Gastrocnemius medialis (tissue), 4 donors: Measurements from ENCODE around the gene SAV1. TPM values are rescaled to one million over a fixed set of nuclear protein-coding genes. Genes with fewer than 3 reads are reported as not detected.

Experiments
- ATAC-seq, 2 donors: fragments of 150-250 bp; one replicate each; pipeline ENCODE4 v1.9.1; 2016
- DNase-seq, 2 donors: peaks; one replicate each; pipeline ENCODE4 v3.0.0-alpha.2; 2019
- H3K27ac ChIP-seq, 4 donors: fragments of 200-600 bp; sonication (generic); 1 replicate in 1 of 4; 2 replicates in 3 of 4; pipeline ENCODE4 v1.5.1; 2016 to 2018; ENCODE audit warnings: mild to moderate bottlenecking in 2 of 4, moderate library complexity in 1 of 4
- H3K27me3 ChIP-seq, 3 donors: fragments of 200-600 bp; sonication (generic) in 2 of 3; 1 replicate in 1 of 3; 2 replicates in 2 of 3; pipeline versions ENCODE4 v1.5.1 to v1.6.0; 2016 to 2019; ENCODE audit warnings: mild to moderate bottlenecking in 1 of 3, moderate library complexity in 1 of 3
- H3K36me3 ChIP-seq, 2 donors: fragments of 200-600 bp; sonication (generic) in 1 of 2; one replicate each; pipeline ENCODE4 v1.5.1; 2017 to 2018
- H3K4me1 ChIP-seq, 2 donors: fragments of 200-600 bp; sonication (generic) in 1 of 2; one replicate each; pipeline ENCODE4 v1.5.1; 2016 to 2017; ENCODE audit warnings: mild to moderate bottlenecking in 2 of 2
- H3K4me3 ChIP-seq, 4 donors: fragments of 200-600 bp; sonication (generic) in 3 of 4; 1 replicate in 1 of 4; 2 replicates in 3 of 4; pipeline ENCODE4 v1.5.1; 2016 to 2019; ENCODE audit warnings: mild to moderate bottlenecking in 2 of 4
- H3K9me3 ChIP-seq, 3 donors: fragments of 200-600 bp; sonication (generic) in 2 of 3; 1 replicate in 1 of 3; 2 replicates in 2 of 3; pipeline ENCODE4 v1.5.1; 2016 to 2019
- CTCF ChIP-seq, 5 experiments: fragments of 450-650 bp in 3 of 5; fragments of 200-600 bp in 2 of 5; sonication (generic) in 2 of 5; IDR thresholded peaks in 4 of 5; conservative IDR thresholded peaks in 1 of 5; 1 replicate in 4 of 5; 2 replicates in 1 of 5; pipeline ENCODE4 v1.5.1; 2016 to 2019; ENCODE audit warnings: antibody characterized with exemption in 5 of 5, mild to moderate bottlenecking in 3 of 5, moderate library complexity in 3 of 5
- POLR2A ChIP-seq, 2 donors: fragments of 450-650 bp; IDR thresholded peaks; one replicate each; pipeline ENCODE4 v1.6.1; 2017; ENCODE audit warnings: antibody characterized with exemption in 2 of 2, mild to moderate bottlenecking in 2 of 2, moderate library complexity in 2 of 2
- in situ Hi-C, 4 donors: fragments of 200-750 bp; cut with MboI; loops; one replicate each; pipeline versions ENCODE4 v1.15.0 to v1.8.0; 2017; ENCODE audit warnings: low sequenced_read_pairs in 4 of 4
- intact Hi-C: fragments of 100-400 bp; cut with DNase I; formaldehyde crosslinking; loops from one replicate; pipeline ENCODE4 v1.15.1; 2023; ENCODE audit warnings: low total_unique reads
- total RNA-seq, 4 donors: library from RNA; depleted of rRNA; stranded (reverse); fragments of >200 nt; gene quantifications; one replicate each; pipeline versions ENCODE4 v1.1.0 to v1.2.3, GENCODE V29; 2016

Gene SAV1
- total RNA-seq, 4 donors from 2014 or later: 18.3 to 68.7 (median 36.8) TPM

- peaks cover 0 to 12% of the 10 kb centered on the region in 2 donors for H3K36me3 ChIP-seq
- H3K4me1 ChIP-seq: peaks cover 33 to 41% of the 10 kb centered on the region in 2 donors
- TF ChIP-seq CTCF (IDR thresholded peaks at IDR 0.05 in 4 of 5, conservative IDR thresholded peaks at IDR 0.05 in 1 of 5) (no peak), POLR2A (IDR thresholded peaks at IDR 0.05) (no peak)
- H3K27me3 ChIP-seq: no peaks in the 10 kb centered on the region
- intact Hi-C loops (no loop called here), in situ Hi-C loops (no loop called here)
- no peaks in the 10 kb centered on the region for H3K9me3 ChIP-seq
- ATAC-seq: no peak
- no peak overlapping the region for H3K4me3 ChIP-seq
- DNase-seq: no peak
- H3K27ac ChIP-seq: peak overlapping the region in 2 of 4 donors; percentile 10 to 42
Observed at GRCh38 chr14:50659327-50659974, 8.7 kb downstream of the SAV1 start.

GRCh38 chr14:50658203-50658602 lies 9.9 kb downstream of the SAV1 start:
- TF ChIP-seq POLR2A (IDR thresholded peaks at IDR 0.05): no peak
- no peak for TF ChIP-seq CTCF (IDR thresholded peaks at IDR 0.05 in 4 of 5, conservative IDR thresholded peaks at IDR 0.05 in 1 of 5)
- peaks cover 0 to 5% of the 10 kb centered on the region in 2 donors for H3K36me3 ChIP-seq
- no peak for DNase-seq
- H3K4me3 ChIP-seq: no peak overlapping the region
- in situ Hi-C loops: no loop called here
- intact Hi-C loops: no loop called here
- H3K27ac ChIP-seq: peak overlapping the region in 3 of 4 donors; percentile 10 to 42 (median 11)
- H3K4me1 ChIP-seq: peaks cover 23 to 36% of the 10 kb centered on the region in 2 donors
- no peaks in the 10 kb centered on the region for H3K27me3 ChIP-seq
- ATAC-seq: no peak
- no peaks in the 10 kb centered on the region for H3K9me3 ChIP-seq

GRCh38 chr14:50657753-50658152 lies 10.4 kb downstream of the SAV1 start:
- intact Hi-C loops (no loop called here), in situ Hi-C loops (no loop called here)
- H3K4me1 ChIP-seq: peaks cover 22 to 37% of the 10 kb centered on the region in 2 donors
- no peak for DNase-seq
- no peaks in the 10 kb centered on the region for H3K27me3 ChIP-seq
- H3K4me3 ChIP-seq: no peak overlapping the region
- TF ChIP-seq CTCF (IDR thresholded peaks at IDR 0.05 in 4 of 5, conservative IDR thresholded peaks at IDR 0.05 in 1 of 5): no peak
- TF ChIP-seq POLR2A (IDR thresholded peaks at IDR 0.05): no peak
- ATAC-seq: no peak
- peak overlapping the region in 3 of 4 donors; percentile 10 to 42 (median 11) for H3K27ac ChIP-seq
- H3K36me3 ChIP-seq: peaks cover 0 to 5% of the 10 kb centered on the region in 2 donors
- H3K9me3 ChIP-seq: no peaks in the 10 kb centered on the region

- no peak for TF ChIP-seq POLR2A (IDR thresholded peaks at IDR 0.05)
- TF ChIP-seq CTCF (IDR thresholded peaks at IDR 0.05 in 4 of 5, conservative IDR thresholded peaks at IDR 0.05 in 1 of 5): no peak
- H3K4me1 ChIP-seq: peaks cover 28 to 38% of the 10 kb centered on the region in 2 donors
Observed at GRCh38 chr14:50656776-50657175, 11.3 kb downstream of the SAV1 start.

More at GRCh38 chr14:50656776-50657175, 11.3 kb downstream of the SAV1 start:
- no peaks in the 10 kb centered on the region for H3K27me3 ChIP-seq
- no peak overlapping the region for H3K4me3 ChIP-seq
- H3K9me3 ChIP-seq: no peaks in the 10 kb centered on the region
- ATAC-seq (no peak), DNase-seq (no peak)
- H3K36me3 ChIP-seq: peaks cover 0 to 5% of the 10 kb centered on the region in 2 donors
- intact Hi-C loops (no loop called here), in situ Hi-C loops (no loop called here)
- H3K27ac ChIP-seq: no peak overlapping the region
